ENCODE measurements around the gene BCAP29. TPM values are rescaled to one million over a fixed set of nuclear protein-coding genes. Genes with fewer than 3 reads are reported as not detected.

BCAP29 gene
- total RNA-seq, 1 donor from 2014 or later: 34.9 TPM

- TF ChIP-seq CTCF (IDR thresholded peaks at IDR 0.05; ENCODE audit: unreplicated experiment): no peak
- DNase-seq (ENCODE audit: low spot score, unreplicated experiment): no peak
- Mint-ChIP-seq H3K9me3 (ENCODE audit: low read depth) (peaks cover 6% of the 10 kb centered on the region), H3K4me3 (ENCODE audit: low read depth) (no peak overlapping the region), H3K27ac (no peak overlapping the region), H3K36me3 (ENCODE audit: insufficient read depth) (no peaks in the 10 kb centered on the region), H3K4me1 (ENCODE audit: low read depth) (no peaks in the 10 kb centered on the region), H3K27me3 (no peaks in the 10 kb centered on the region)
These were observed 42.4 kb downstream of the BCAP29 start for GRCh38 chr7:107622429-107622828.

GRCh38 chr7:107622894-107623293 is 42.8 kb downstream of the BCAP29 start:
- Mint-ChIP-seq H3K36me3 (ENCODE audit: insufficient read depth) (no peaks in the 10 kb centered on the region), H3K4me3 (ENCODE audit: low read depth) (no peak overlapping the region), H3K27ac (no peak overlapping the region), H3K9me3 (ENCODE audit: low read depth) (peaks cover 6% of the 10 kb centered on the region), H3K4me1 (ENCODE audit: low read depth) (no peaks in the 10 kb centered on the region), H3K27me3 (no peaks in the 10 kb centered on the region)
- DNase-seq (ENCODE audit: low spot score, unreplicated experiment): no peak
- no peak for TF ChIP-seq CTCF (IDR thresholded peaks at IDR 0.05; ENCODE audit: unreplicated experiment)

GRCh38 chr7:107627002-107627401 is 47.0 kb downstream of the BCAP29 start:
- Mint-ChIP-seq H3K4me3 (ENCODE audit: low read depth) (no peak overlapping the region), H3K27ac (peak overlapping the region; percentile 88), H3K9me3 (ENCODE audit: low read depth) (peaks cover 6% of the 10 kb centered on the region), H3K27me3 (no peaks in the 10 kb centered on the region), H3K4me1 (ENCODE audit: low read depth) (no peaks in the 10 kb centered on the region), H3K36me3 (ENCODE audit: insufficient read depth) (no peaks in the 10 kb centered on the region)
- TF ChIP-seq CTCF (IDR thresholded peaks at IDR 0.05; ENCODE audit: unreplicated experiment): no peak
- no peak for DNase-seq (ENCODE audit: low spot score, unreplicated experiment)

- no peak for TF ChIP-seq CTCF (IDR thresholded peaks at IDR 0.05; ENCODE audit: unreplicated experiment)
- H3K4me3 Mint-ChIP-seq (ENCODE audit: low read depth): no peak overlapping the region
- no peaks in the 10 kb centered on the region for H3K4me1 Mint-ChIP-seq (ENCODE audit: low read depth)
- H3K27me3 Mint-ChIP-seq: no peaks in the 10 kb centered on the region
- no peak overlapping the region for H3K27ac Mint-ChIP-seq
- H3K9me3 Mint-ChIP-seq (ENCODE audit: low read depth): peaks cover 6% of the 10 kb centered on the region
- no peak for DNase-seq (ENCODE audit: low spot score, unreplicated experiment)
- no peaks in the 10 kb centered on the region for H3K36me3 Mint-ChIP-seq (ENCODE audit: insufficient read depth)
These were observed 48.5 kb downstream of the BCAP29 start for GRCh38 chr7:107628461-107629064.

GRCh38 chr7:107630342-107630741 is 50.3 kb downstream of the BCAP29 start:
- Mint-ChIP-seq H3K4me1 (ENCODE audit: low read depth) (no peaks in the 10 kb centered on the region), H3K27ac (peak overlapping the region; percentile 5), H3K4me3 (ENCODE audit: low read depth) (no peak overlapping the region), H3K27me3 (no peaks in the 10 kb centered on the region), H3K9me3 (ENCODE audit: low read depth) (peaks cover 6% of the 10 kb centered on the region), H3K36me3 (ENCODE audit: insufficient read depth) (no peaks in the 10 kb centered on the region)
- no peak for TF ChIP-seq CTCF (IDR thresholded peaks at IDR 0.05; ENCODE audit: unreplicated experiment)
- no peak for DNase-seq (ENCODE audit: low spot score, unreplicated experiment)

Measured in progenitor cell of endocrine pancreas (in vitro differentiated cells).